HEK293T (cell line): ENCODE data around the gene TIMP1.

Source experiments
- BHLHE40 ChIP-seq: fragments of 450-650 bp; IDR thresholded peaks from 2 replicates; pipeline ENCODE4 v1.6.1; 2016; ENCODE audit warnings: mild to moderate bottlenecking, moderate library complexity, borderline replicate concordance
- CTBP1 ChIP-seq: fragments of 450-650 bp; IDR thresholded peaks from 2 replicates; pipeline ENCODE4 v1.6.1; 2016; ENCODE audit warnings: borderline replicate concordance
- ELF4 ChIP-seq: fragments of 450-650 bp; IDR thresholded peaks from 2 replicates; pipeline ENCODE4 v1.6.1; 2017; ENCODE audit warnings: antibody characterized with exemption
- FOXA1 ChIP-seq: fragments of 450-650 bp; IDR thresholded peaks from 2 replicates; pipeline ENCODE4 v1.6.1; 2016; ENCODE audit warnings: mild to moderate bottlenecking
- HDGF ChIP-seq: fragments of 450-650 bp; IDR thresholded peaks from 2 replicates; pipeline ENCODE4 v1.6.1; 2017; ENCODE audit warnings: antibody characterized with exemption, borderline replicate concordance
- LEF1 ChIP-seq: fragments of 450-650 bp; IDR thresholded peaks from 2 replicates; pipeline ENCODE4 v1.6.1; 2017; ENCODE audit warnings: mild to moderate bottlenecking, borderline replicate concordance
- NFRKB ChIP-seq: fragments of 450-650 bp; IDR thresholded peaks from 2 replicates; pipeline ENCODE4 v1.6.1; 2016; ENCODE audit warnings: mild to moderate bottlenecking, moderate library complexity
- SP1 ChIP-seq: fragments of 450-650 bp; IDR thresholded peaks from 2 replicates; pipeline ENCODE4 v1.6.1; 2017
- TARDBP ChIP-seq: fragments of 450-650 bp; IDR thresholded peaks from 2 replicates; pipeline ENCODE4 v1.6.1; 2016
- ZNF384 ChIP-seq: fragments of 450-650 bp; IDR thresholded peaks from 2 replicates; pipeline ENCODE4 v1.6.1; 2016

DNA sequence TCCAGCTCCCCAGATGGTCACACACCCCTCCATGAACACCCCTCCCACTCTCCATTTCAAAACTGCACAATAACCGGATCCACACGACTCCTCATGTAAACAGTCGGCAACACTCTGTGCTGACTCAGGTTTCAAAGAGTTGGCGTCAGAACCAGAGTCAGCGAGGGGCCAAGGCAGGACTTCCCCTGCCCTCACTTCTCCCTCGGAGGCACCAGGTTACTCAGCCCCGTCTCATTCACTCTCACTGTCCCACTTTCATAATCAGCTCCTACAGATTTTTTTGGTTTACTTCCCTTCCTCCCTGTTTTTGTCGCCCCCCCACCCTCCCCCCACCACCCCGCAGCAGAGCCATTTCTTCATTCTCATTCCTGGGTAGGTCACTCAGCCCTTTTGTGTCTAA is 2.7 kb upstream of the TIMP1 start:
- TF ChIP-seq CTBP1 (no peak), ELF4 (no peak), ZNF384 (no peak), SP1 (no peak), LEF1 (no peak), BHLHE40 (no peak), HDGF (no peak), TARDBP (no peak), FOXA1 (no peak), NFRKB (no peak)
